Measurements from ENCODE around the gene DEFB115.

DNA sequence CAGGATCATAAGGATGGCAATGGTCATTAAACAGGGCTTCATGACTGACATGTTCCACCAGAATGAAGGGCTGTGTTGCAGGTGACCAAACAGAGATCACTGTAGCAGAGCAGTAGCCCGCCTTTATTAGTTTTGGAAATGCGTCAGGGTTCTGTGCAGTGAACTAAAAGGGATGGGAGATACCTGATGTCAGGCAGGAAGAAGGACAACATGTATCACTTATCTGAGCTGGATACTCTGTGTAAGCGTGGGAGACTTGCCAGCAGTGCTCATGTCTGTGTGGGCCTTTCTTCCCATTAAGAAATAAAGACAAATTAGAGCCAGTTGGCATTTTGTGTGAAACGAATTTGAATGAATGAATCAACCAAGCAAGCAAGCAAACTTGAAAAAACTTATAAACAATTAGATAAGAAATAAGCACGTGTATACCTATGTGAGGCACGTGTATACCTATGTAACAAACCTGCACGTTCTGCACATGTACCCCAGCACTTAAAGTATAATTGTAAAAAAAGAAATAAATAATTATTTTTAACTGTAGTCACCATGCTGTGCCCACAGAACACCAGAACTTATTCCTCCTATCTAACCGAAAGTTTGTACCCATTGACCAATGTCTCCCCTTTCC is 51.2 kb downstream of the DEFB115 start, which contains the start of gene DEFB116:
- TF ChIP-seq, protein P1, sequence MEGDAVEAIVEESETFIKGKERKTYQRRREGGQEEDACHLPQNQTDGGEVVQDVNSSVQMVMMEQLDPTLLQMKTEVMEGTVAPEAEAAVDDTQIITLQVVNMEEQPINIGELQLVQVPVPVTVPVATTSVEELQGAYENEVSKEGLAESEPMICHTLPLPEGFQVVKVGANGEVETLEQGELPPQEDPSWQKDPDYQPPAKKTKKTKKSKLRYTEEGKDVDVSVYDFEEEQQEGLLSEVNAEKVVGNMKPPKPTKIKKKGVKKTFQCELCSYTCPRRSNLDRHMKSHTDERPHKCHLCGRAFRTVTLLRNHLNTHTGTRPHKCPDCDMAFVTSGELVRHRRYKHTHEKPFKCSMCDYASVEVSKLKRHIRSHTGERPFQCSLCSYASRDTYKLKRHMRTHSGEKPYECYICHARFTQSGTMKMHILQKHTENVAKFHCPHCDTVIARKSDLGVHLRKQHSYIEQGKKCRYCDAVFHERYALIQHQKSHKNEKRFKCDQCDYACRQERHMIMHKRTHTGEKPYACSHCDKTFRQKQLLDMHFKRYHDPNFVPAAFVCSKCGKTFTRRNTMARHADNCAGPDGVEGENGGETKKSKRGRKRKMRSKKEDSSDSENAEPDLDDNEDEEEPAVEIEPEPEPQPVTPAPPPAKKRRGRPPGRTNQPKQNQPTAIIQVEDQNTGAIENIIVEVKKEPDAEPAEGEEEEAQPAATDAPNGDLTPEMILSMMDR (IDR thresholded peaks at IDR 0.05; ENCODE audit: low read length) = no peak
- TF ChIP-seq EZH2 (optimal IDR thresholded peaks at IDR 0.05; ENCODE audit: low read depth, low read length) = no peak

Data from MM.1S (cell line).